GM12891 (cell line): ENCODE results near the gene NEURL2.

Experiments used
- POLR2A ChIP-seq: IDR thresholded peaks from 2 replicates; pipeline ENCODE4 v1.6.1; 2011; ENCODE audit warnings: low read depth, low read length, control low read depth
- POLR2AphosphoS5 ChIP-seq: IDR thresholded peaks from 2 replicates; pipeline ENCODE4 v1.6.1; 2011; ENCODE audit warnings: low read depth, low read length, control low read depth
- POU2F2 ChIP-seq: IDR thresholded peaks from 2 replicates; pipeline ENCODE4 v1.6.1; 2011; ENCODE audit warnings: low read depth, mild to moderate bottlenecking, control low read depth, low read length, moderate library complexity
- SPI1 ChIP-seq: IDR thresholded peaks from 2 replicates; pipeline ENCODE4 v1.6.1; 2011; ENCODE audit warnings: low read depth, low read length, control low read depth
- TAF1 ChIP-seq: IDR thresholded peaks from 2 replicates; pipeline ENCODE4 v1.6.1; 2011; ENCODE audit warnings: low read depth, low read length, control low read depth

- TF ChIP-seq POLR2A = no peak
- no peak for TF ChIP-seq TAF1
- TF ChIP-seq SPI1 = no peak
- no peak for TF ChIP-seq POLR2AphosphoS5
- no peak for TF ChIP-seq POU2F2
These were observed 46.8 kb upstream of the NEURL2 start for GRCh38 chr20:45937765-45938164.
